Activated T-cell treated with anti-CD3 and anti-CD28 coated beads, Interleukin-2, amount 50 U/mL, for 24 hours (primary cell): Measurements from ENCODE around the gene GJD3.

Source experiments
- DNase-seq: peaks from one replicate; pipeline ENCODE4 v3.0.0-alpha.2; 2020
- H3K27ac Mint-ChIP-seq: 2 replicates; pipeline ENCODE4 v1.8.0; 2020; ENCODE audit warnings: mild to moderate bottlenecking, mixed read lengths
- H3K27me3 Mint-ChIP-seq: 2 replicates; pipeline ENCODE4 v1.8.0; 2020; ENCODE audit warnings: mixed read lengths
- H3K36me3 Mint-ChIP-seq: 2 replicates; pipeline ENCODE4 v1.8.0; 2020; ENCODE audit warnings: low read depth, mixed read lengths
- H3K4me1 Mint-ChIP-seq: 2 replicates; pipeline ENCODE4 v1.8.0; 2020; ENCODE audit warnings: low read depth, mixed read lengths
- H3K4me3 Mint-ChIP-seq: 2 replicates; pipeline ENCODE4 v1.8.0; 2020; ENCODE audit warnings: mild to moderate bottlenecking, moderate library complexity, mixed read lengths
- H3K9me3 Mint-ChIP-seq: 2 replicates; pipeline ENCODE4 v1.8.0; 2020; ENCODE audit warnings: mixed read lengths

GJD3 gene

DNA sequence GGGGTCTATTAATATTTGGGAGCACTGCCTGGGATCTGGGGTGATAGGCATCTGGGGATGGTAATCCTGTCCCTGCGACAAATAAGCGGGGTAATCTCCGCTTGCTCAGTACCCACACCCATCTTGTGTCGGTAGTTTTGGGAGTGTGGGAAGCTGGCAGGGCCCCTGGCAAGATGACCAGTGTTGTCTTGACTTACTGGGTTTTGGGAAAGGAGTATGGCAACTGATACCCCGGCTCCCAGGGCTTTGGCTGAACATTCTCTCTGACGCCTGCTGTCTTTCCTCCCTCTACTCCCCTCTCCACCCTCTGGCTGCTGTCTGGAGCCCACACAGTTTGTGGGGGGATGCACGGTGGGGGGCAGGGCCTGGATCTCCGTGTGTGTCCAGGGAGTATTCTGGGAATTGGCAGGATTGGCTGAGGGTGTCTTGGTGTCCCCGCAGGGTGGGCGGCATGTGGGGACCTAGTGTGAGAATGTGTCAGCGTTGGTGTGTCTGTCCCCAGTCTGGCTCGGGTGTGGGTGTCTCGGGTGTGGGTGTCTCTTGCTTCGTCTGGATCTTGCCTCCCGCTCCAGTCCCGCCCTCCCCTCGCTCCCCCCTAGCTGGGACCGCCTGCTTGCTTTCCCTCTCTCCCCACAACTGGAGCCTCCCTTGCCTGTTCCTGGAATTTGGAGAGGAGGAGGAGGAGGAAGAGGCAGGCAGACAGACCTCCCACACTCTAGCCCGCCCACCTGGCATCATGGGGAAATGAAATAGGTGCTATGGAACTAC is 43.6 kb downstream of the GJD3 start:
- no peaks in the 10 kb centered on the region for H3K27me3 Mint-ChIP-seq
- H3K9me3 Mint-ChIP-seq: no peaks in the 10 kb centered on the region
- H3K27ac Mint-ChIP-seq: peak overlapping the region; percentile 100
- peak overlapping the region; percentile 94 for H3K4me3 Mint-ChIP-seq
- H3K36me3 Mint-ChIP-seq: peaks cover 20% of the 10 kb centered on the region
- peaks cover 86% of the 10 kb centered on the region for H3K4me1 Mint-ChIP-seq
- DNase-seq: peak; percentile 40

DNA sequence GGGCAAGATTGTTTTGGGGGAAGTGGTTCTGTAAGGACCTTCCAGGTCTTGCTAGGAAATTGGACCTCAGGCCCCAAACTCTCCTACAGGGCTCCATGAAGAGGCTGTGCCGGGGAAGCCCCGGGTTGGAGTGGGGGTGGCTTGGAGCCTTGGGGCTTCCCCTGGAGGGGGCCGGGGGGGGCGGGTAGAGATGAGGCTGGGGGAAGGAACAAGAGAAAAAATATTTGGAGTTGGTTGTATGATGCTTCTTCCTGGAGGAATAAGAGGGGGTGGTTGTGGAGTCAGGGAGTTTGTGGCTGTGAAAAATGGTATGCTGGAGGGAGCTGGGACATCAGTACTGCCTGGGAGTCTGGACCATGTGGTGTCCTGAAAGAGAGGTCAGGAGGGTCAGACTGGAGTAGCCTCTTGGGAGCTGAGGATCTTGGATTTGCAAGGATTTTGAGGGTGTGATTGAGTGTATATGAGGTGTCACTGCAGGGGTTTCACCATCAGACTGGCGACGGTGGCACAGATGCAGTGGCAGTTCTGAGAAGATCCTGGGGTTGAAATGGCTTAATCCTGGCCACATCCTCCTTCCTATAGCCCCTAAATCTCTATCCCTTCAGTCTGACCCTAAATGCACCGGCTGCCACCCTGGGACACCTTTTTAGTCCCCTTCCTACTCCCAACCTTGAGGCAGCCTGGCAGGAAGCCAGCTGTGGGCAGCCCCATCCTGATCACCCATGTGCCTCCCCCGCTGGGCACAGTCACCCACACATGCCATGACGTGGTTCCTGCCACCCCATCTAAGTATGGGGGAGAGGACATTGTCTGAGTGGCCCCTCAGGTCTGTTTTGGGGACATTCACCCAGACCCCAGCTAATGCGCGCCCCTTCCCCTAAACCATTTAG is 44.6 kb downstream of the GJD3 start:
- DNase-seq: peak; percentile 70
- Mint-ChIP-seq H3K4me3 (peak overlapping the region; percentile 94), H3K36me3 (peaks cover 20% of the 10 kb centered on the region), H3K27me3 (no peaks in the 10 kb centered on the region), H3K27ac (peak overlapping the region; percentile 100), H3K4me1 (peaks cover 87% of the 10 kb centered on the region), H3K9me3 (no peaks in the 10 kb centered on the region)

DNA sequence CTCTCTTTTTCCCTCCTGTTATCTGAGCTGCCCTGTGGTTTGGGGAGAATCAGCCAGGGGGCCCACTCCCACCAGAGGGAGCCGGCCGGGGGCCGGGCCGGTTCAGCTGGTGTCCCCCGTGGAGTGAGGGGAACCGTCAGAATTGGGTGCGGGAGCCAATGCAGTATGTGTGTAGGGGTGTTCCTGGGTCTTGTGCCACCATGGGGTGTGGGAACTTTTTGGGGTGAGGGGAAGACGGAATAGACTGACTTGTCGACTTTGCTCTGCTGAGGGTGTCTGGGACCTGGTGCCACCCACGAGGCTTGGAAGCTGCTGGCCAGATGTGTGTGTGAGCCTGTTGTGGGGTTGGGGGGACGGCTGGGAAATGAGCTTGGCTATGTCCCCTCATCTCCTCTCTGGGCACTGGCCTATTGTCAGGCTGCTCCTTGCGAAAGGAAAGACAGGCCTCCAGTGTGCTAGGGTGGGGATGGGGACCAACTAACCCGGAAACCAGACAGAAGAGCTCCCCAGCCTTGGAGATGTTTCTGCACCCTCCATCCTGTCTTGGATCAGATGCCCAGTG is 45.6 kb downstream of the GJD3 start:
- DNase-seq: peak; percentile 51
- H3K4me1 Mint-ChIP-seq: peaks cover 86% of the 10 kb centered on the region
- H3K27me3 Mint-ChIP-seq: no peaks in the 10 kb centered on the region
- H3K36me3 Mint-ChIP-seq: peaks cover 20% of the 10 kb centered on the region
- H3K4me3 Mint-ChIP-seq: peak overlapping the region; percentile 94
- H3K9me3 Mint-ChIP-seq: no peaks in the 10 kb centered on the region
- H3K27ac Mint-ChIP-seq: peak overlapping the region; percentile 100

DNA sequence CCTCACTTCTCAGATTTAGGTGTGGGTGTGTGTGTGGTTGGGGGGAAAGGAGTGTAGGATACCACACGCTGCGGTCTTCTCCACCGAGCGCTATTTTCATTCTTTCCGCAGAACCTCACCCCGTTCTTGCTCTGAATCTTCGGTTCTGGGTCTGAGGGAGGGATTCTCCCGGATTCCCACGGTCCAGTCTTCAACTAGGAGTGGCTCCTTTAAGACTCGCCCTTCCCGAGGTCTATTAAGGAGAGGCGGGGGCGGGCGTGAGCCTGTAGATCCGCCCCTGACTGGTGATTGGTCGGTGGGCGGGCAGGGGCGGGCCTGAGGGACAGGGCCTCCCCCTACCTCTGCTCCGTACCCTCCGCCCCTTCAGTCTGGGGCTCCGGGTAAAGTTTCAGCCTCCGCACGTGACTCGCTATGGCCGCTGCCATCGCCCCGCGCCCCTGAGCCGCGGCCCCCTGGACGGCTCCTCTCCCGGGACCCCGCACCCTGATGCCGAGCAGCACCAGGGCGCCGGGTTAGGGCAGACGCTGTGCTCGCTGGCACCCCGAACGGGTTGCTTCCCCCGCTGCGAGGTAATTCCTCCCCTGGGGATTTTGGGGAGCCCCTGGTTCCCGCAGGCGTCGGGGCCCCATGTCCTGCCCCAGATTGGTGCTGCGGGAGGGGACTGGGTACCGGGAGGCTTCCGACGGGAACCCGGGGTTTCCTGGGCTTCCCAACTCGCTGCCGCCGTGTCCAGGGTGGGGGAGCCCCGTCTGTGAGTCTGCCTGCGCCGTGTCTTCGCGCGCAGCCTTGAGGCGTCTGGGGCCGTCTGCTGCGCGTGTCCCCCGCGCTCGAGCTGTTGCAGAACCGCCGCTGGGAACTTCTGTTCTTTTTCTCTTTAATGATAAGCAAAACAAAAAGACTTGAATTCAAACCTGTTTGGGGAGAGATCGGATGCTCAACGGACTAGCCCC is 46.4 kb downstream of the GJD3 start:
- Mint-ChIP-seq H3K4me3 (peak overlapping the region; percentile 94), H3K9me3 (no peaks in the 10 kb centered on the region), H3K27ac (peak overlapping the region; percentile 100), H3K36me3 (peaks cover 20% of the 10 kb centered on the region), H3K4me1 (peaks cover 86% of the 10 kb centered on the region), H3K27me3 (no peaks in the 10 kb centered on the region)
- peak; percentile 93 for DNase-seq

DNA sequence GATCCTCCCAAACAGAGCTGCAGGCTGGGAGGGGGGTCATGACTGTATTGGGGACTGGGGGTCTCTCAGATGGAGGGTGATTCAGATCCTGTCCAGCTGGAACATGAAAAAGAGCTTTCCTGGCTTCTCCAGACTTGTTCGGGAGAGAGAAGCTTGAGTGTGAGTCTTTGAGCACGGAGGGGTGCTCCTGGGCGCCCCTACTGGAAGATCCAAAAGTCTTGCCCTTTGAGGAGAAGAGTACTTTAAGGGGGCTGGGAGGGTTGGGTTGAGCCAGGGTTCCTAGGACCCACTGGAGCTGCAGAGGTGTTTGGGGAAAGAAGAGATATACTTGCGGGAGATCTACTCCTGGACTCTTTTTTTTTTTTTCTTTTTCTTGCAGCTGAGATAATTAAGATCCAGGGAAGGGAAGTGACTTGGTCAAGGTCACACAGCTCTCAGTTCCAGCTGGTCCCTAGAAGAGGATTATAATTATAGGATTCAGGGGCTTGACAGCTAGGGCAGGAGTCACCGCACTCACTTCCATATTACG is 47.1 kb downstream of the GJD3 start:
- H3K9me3 Mint-ChIP-seq: no peaks in the 10 kb centered on the region
- H3K4me3 Mint-ChIP-seq: peak overlapping the region; percentile 94
- DNase-seq: peak; percentile 65
- peak overlapping the region; percentile 100 for H3K27ac Mint-ChIP-seq
- peaks cover 20% of the 10 kb centered on the region for H3K36me3 Mint-ChIP-seq
- no peaks in the 10 kb centered on the region for H3K27me3 Mint-ChIP-seq
- H3K4me1 Mint-ChIP-seq: peaks cover 81% of the 10 kb centered on the region

DNA sequence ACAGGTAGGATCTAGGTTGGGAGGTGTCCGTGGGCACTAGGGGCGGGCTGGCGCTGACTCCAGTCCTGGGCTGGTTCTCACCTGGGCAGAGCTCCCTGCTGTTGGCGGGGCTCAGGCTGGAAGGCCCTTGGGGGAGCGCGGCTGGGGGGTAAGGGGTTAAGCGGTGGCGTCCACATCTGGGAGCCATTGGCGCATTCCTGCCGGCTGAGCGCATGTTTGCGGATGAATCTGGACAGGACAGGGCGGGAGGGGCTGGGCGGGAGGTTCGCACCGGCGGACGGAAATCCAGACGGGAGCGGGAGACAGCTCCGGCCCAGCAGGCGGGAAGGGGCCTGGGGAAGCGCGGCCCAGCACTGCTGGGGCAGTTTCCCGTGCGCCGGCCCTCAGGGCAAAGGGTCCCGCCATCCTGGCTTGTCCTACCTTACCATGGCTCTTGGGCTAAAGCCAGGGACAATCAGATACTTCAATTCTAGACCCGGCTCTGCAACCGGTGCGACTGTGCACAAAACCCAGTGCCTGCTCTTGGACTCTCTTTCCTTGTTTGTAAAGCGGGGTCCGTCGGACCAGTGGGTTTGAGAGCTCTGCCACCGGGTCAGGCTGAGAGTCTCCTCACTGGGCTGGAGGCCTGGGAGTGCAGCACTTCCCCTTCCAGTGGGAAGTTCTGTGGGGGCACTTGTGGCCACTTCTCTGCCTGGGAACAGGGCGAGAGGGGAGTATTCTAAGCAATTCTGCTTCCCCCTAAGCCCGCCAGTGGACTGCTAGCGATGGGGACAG is 47.8 kb downstream of the GJD3 start:
- Mint-ChIP-seq H3K4me1 (peaks cover 74% of the 10 kb centered on the region), H3K27me3 (no peaks in the 10 kb centered on the region), H3K9me3 (no peaks in the 10 kb centered on the region), H3K4me3 (no peak overlapping the region), H3K36me3 (peaks cover 16% of the 10 kb centered on the region), H3K27ac (peak overlapping the region; percentile 100)
- no peak for DNase-seq

DNA sequence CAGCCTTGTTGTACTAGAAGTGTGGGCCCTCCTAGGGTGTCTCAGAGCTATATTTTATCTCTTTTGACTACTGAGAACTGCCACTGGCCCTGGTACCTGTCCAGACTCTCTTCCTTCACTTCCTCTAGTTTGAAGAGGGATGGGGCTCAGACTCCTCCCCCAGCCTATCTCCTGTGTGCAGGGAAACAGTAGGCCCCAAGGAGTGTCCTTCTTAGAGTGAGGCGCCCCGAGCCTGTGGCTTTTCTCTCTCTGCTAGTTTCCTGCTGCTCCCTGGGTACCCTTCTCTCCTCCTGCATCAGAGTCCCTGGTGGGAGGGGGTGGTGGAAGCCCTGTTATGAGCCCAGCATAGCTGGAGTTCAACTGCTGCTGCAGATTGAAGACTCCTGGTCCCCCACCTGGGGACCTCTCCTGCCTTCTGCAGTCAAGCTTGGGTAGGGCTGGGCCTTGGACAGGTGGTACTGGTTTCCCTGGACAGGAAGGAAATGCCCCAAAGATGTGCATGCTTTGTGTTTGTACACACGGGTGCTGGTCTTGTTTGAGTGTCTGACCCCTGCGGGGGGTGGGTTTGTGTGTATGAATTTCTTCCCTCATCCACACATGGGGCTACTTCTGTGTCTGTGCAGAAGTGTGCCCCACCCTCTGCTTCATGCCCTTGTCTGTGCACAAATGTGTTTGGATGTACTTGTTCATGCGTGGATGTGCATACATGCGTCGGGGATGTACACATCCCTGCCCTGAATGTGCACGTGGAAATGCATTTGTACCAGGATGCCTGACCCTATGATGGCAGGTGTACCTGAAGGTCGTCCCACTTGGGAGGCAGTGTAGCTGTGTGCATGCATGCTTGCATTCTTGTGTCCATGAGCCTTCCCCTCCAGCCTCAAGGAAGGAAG is 48.6 kb downstream of the GJD3 start:
- Mint-ChIP-seq H3K27me3 (no peaks in the 10 kb centered on the region), H3K4me3 (no peak overlapping the region), H3K4me1 (peaks cover 66% of the 10 kb centered on the region), H3K27ac (no peak overlapping the region), H3K36me3 (peaks cover 15% of the 10 kb centered on the region), H3K9me3 (no peaks in the 10 kb centered on the region)
- DNase-seq: no peak

DNA sequence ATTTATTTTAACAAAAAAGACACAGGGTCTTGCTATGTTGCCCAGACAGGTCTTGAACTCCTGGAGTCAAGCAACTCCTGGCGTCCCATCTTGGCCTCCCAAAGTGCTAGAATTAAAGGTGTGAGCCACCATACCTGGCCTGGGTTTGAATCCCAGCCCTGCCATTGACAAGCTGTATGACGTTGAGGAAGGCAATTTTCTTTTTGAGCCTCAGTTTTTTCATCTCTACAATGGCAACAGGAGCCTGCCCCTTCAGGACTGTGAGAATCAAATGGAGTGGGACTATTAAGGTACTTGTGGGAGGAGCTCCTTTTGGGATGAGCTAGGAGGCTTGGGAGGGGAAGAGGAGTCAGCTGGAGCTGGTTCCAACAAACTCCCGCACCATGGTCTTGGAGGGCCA is 49.3 kb downstream of the GJD3 start:
- H3K4me1 Mint-ChIP-seq: peaks cover 59% of the 10 kb centered on the region
- no peaks in the 10 kb centered on the region for H3K27me3 Mint-ChIP-seq
- no peak overlapping the region for H3K27ac Mint-ChIP-seq
- H3K9me3 Mint-ChIP-seq: no peaks in the 10 kb centered on the region
- H3K36me3 Mint-ChIP-seq: peaks cover 14% of the 10 kb centered on the region
- DNase-seq: no peak
- no peak overlapping the region for H3K4me3 Mint-ChIP-seq

DNA sequence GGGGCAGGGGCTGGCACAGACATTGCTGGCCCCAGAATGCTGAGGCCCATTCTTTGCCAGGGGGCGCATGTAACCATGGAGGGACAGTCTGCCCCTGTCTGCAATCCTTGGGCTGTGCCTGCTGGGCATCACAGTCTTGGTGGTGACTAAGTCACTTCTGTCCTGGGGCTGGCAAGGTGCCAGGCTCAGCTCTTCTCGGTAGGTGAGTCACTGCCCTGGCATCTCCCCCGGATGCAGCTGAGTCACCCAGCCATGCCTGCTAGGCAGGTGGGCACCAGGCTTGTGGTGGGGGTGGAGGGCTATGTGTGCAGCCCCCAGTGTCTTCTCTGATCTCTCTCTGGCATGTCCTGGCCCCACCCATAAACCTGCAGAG is 50.0 kb downstream of the GJD3 start:
- Mint-ChIP-seq H3K9me3 (no peaks in the 10 kb centered on the region), H3K4me1 (peaks cover 53% of the 10 kb centered on the region), H3K36me3 (peaks cover 9% of the 10 kb centered on the region)

DNA sequence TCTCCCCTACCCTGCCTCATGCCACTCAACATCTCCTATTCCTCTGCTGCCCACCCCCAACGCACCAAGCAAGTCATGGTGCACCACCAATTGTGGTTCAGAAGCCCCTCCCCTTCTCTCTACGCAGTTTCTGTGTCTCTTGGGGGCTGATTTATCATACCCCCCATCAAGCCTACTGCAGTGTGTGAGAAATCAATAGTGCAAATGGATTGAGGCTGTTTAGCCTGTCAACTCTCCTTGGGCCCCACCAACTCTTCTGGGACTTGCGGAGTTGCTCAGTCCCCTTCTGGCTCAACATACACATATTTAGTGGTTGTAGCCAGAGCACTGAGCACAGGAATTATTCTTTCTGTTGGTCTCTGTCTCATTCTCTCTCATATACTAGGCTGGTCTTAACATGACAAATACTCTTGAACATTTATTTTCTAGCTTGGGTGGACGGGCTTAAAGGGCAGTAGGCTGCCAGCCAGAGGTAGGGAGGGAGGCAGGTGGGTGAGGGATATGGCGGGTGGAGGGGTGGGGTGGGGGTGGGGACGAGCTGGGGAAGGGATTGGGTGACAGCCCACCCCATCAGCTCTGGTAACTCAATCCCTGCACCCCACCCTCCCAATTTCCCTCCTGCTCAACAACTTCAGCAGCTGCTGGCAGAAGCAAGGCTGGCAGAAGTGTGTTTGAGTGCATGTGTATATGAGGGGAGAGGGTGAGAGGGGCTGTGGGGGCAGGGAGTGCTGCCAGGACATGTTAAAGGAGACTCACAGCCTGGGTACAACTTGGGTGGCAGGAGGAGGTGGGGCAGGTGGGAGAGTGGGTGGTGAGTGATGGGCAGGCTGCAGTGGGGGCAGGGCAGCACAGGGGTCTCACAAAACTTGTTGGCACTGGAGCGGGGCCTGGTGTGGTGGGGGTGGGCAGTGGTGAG is 50.6 kb downstream of the GJD3 start:
- peaks cover 5% of the 10 kb centered on the region for H3K36me3 Mint-ChIP-seq
- DNase-seq: no peak
- H3K27ac Mint-ChIP-seq: peak overlapping the region; percentile 60
- peaks cover 47% of the 10 kb centered on the region for H3K4me1 Mint-ChIP-seq
- no peaks in the 10 kb centered on the region for H3K9me3 Mint-ChIP-seq
- no peak overlapping the region for H3K4me3 Mint-ChIP-seq
- H3K27me3 Mint-ChIP-seq: no peaks in the 10 kb centered on the region

More for the DNA sequence above, 50.0 kb downstream of the GJD3 start:
- DNase-seq: peak; percentile 86
- peak overlapping the region; percentile 71 for H3K27ac Mint-ChIP-seq
- H3K4me3 Mint-ChIP-seq: no peak overlapping the region
- H3K27me3 Mint-ChIP-seq: no peaks in the 10 kb centered on the region
